Right ventricle myocardium superior (tissue), 1 donor: ENCODE results near the gene WNT8A. TPM values are rescaled to one million over a fixed set of nuclear protein-coding genes. Genes with fewer than 3 reads are reported as not detected.

Experiments
- ATAC-seq: fragments of 200-7000 bp; cut with Tn5 transposase; one replicate; pipeline ENCODE4 v1.9.1; 2020; ENCODE audit warnings: mild to moderate bottlenecking; ENCODE audit not compliant: poor library complexity
- DNase-seq: peaks from one replicate; pipeline ENCODE4 v3.0.0-alpha.2; 2020
- intact Hi-C: fragments of 100-400 bp; cut with DNase I; formaldehyde crosslinking; loops from one replicate; pipeline ENCODE4 v1.11.2; 2022
- total RNA-seq: library from RNA; stranded (reverse); fragmentation: NEBNext Ultra II Directional; extraction: Animal tissue kit (Norgen Biotek cat#: 25700); gene quantifications from one replicate; pipeline ENCODE4 v1.2.1, GENCODE V29; 2021
- donor health status: DM: no; HTN: yes; CAD: no; lungs with severe emphysema.

The WNT8A gene
- total RNA-seq, 1 donor from 2014 or later, result not detected

DNA sequence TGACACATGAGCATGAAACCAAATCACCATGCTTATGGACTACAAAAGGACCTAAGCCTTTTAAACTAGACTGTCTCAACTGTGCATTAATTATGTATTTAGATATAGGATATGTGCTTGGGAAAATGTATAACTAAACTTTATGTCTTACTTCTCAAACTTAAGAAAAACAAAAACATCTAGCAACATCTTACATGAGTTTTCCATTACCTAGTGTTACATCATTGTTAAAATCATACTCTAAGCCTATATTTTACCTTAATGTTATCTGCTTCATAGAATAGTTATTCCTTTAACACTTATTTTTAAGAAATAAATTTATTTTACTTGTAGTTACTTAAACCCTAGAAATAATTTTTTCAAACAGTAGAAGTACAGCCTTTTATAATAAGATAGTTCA is 31.4 kb downstream of the WNT8A start:
- intact Hi-C loops, result no loop called here
- ATAC-seq (no peak), DNase-seq (no peak)

DNA sequence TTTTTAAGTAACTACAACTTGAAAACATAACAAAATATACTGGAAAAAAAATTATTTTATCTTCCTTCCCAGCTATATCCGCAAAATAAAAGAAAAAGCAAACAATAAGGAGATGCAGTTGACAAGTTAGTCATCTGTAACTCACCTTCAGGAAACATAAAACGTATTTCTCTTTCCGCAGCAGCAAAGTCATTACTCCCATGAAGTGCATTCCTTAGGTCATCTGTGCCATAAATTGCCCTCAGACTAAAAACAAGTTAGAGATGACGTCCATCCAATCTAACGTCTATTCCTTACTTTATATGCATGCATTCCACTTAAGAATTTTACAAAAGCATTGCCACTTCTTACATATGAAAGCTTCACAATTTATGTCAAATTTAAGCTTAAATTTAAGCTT is 44.5 kb downstream of the WNT8A start:
- ATAC-seq (no peak), DNase-seq (no peak)
- intact Hi-C loops, result no loop called here

DNA sequence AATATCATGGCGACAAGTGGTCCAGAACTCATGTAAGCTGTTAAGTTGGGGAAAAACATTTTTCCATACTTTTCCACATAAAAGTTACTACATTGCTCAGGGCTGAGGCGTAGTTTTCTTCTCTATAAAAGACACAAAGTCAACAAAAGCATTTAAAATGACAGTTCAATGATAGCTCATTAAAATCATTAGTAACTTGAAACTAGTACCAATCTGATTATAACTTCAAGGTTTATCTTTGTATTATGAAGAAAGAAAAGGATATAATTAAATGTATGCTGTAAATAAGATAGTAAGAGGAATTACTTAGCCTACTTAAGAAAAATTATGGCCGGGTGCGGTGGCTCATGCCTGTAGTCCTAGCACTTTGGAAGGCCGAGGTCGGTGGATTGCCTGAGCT is 45.5 kb downstream of the WNT8A start:
- ATAC-seq, result no peak
- intact Hi-C loops, result no loop called here
- no peak for DNase-seq

DNA sequence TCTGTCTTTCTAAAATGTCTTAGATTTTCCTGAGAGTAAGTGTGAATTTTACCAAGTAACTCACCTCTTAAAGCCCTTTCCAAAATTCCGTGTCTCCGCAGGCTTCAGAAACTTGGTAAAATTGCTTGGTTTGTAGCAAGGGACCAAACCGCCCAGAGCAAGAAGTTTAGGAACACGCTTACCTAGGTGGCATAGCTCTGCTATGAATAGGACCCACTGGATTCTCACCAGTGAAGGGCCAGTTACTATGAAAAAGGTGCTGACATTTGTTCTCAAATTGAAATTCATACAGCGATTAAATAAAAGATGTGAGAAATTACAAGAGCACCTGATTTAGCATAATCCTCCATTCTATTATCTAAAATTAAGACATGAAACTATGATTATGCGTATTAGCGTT is 48.7 kb downstream of the WNT8A start:
- DNase-seq, result no peak
- intact Hi-C loops, result loop anchor here (5.0 to 10.0 kb wide), 2 partner anchors 55 to 378 kb away; partner anchors contain the start of gene HNRNPA0
- ATAC-seq, result no peak

DNA sequence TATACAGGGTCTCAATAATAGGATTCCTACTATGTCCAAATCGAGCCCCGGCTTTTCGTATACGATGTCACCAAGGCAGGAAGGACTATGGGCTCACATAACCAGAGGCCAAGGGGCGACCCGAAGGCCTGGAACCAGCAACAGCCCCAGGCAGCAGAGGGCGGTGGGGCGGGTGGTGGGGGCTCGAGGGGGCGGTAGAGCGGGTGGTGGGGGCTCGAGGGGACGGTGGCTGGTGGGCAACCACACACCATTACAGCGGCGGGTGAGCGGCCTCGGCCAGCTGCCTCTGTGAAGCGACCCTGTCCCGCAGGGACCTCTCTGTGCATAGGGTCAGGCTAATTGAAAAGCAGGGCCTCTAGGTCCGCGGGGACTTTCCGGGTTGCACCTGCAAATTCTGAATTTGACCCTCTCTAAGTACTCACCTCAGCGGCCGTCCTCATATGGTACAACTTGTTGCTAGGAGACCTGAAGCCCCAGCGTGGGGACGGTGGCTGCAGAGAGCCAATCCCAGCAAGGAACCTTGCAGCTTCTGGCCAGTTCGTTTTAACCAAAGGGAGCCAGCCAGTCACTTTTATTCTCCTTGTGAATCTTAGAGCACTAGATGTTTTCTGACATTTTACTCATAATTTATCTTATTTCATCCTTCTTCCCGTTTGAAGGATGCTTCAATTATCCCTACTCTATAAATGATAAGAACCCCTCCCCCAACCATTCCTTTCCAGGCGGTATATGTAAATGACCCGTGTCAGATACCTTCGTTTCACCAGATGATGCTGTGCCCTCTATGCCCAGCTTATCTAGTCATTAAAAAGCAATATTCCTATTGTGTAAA is 55.3 kb downstream of the WNT8A start, which contains the start of gene NME5:
Gene NME5 (minus strand): TSS at position 480 of the 832 bp plus-strand sequence. CDS start 648 bp downstream, outside the sequence.
- intact Hi-C loops, result loop anchor here (10.0 kb wide), 1 partner anchor 384 kb away; the partner anchor contains the start of gene HNRNPA0
- ATAC-seq, result peak; percentile 96
- peak; percentile 75 for DNase-seq

DNA sequence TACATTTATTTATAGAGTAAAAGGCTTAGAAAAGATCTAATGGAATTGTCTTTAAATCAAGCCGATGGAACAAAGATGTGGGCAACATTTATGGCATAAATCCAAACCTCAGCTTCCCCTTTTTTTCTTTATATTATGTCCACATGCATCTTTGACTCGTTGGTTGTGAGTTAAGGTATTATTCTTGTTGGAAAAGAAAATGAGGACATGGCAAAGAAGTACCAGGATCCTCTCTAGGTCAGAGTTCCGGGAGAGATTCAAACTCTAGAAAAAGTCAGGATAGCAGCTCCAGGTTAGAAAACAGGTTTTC is 55.9 kb downstream of the WNT8A start:
- intact Hi-C loops, result loop anchor here (10.0 kb wide), 1 partner anchor 385 kb away; the partner anchor contains the start of gene HNRNPA0
- ATAC-seq (no peak), DNase-seq (no peak)

DNA sequence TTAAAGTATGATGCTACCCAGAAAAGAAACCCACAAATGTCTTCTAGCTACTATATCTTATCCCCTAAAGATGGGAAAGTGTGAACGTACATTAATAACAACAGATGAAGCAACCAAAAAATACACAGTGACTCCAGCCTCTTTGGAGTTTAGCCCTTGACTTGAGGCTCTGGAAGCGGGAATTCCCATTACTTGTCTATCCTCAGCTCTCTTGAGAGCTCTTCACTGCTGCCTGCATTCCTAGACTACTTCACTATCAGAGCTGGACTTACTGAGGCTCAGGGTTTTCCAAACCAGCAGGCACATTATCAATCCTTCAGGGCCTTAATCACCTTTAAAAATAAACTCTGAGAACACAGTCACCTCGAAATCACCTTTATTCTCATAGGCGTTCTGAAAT is 56.4 kb downstream of the WNT8A start:
- ATAC-seq, result no peak
- intact Hi-C loops, result no loop called here
- no peak for DNase-seq

Other genes starting within 250 kb of the WNT8A start
- 11.7 TPM for gene MYOT, start 216.2 kb upstream of the WNT8A start, total RNA-seq
- 0.48 TPM for gene PKD2L2, start 194.6 kb upstream of the WNT8A start, total RNA-seq
- 21.9 TPM for gene FAM13B, start 51.0 kb upstream of the WNT8A start, total RNA-seq
- 4.9 TPM for gene NME5, start 55.4 kb downstream of the WNT8A start, total RNA-seq
- 26.4 TPM for gene BRD8, start 94.6 kb downstream of the WNT8A start, total RNA-seq
- gene KIF20A, start 95.1 kb downstream of the WNT8A start, total RNA-seq, result 0.65 TPM
- gene CDC23, start 129.3 kb downstream of the WNT8A start, total RNA-seq, result 18.6 TPM
- 0.94 TPM for gene GFRA3, start 190.6 kb downstream of the WNT8A start, total RNA-seq
- gene CDC25C, start 247.8 kb downstream of the WNT8A start, total RNA-seq, result 0.16 TPM